ENCODE results near the gene HRH2. TPM values are rescaled to one million over a fixed set of nuclear protein-coding genes. Genes with fewer than 3 reads are reported as not detected.

The HRH2 gene
- total and polyA plus RNA-seq, 4 experiments from 2014 or later, result 0.63 to 5.2 (median 4.1) TPM

- ChIA-PET CTCF (ENCODE audit: partially characterized antibody) (no interaction called here), POLR2A (ENCODE audit: partially characterized antibody) (no interaction called here)
- no peaks in the 10 kb centered on the region for H3K27me3 ChIP-seq (ENCODE audit: insufficient read depth, low read length)
- Mint-ChIP-seq H3K4me1 (peaks cover 0 to 2% (median 0%) of the 10 kb centered on the region in 4 donors), H3K27me3 (peaks cover 2% of the 10 kb centered on the region in 2 donors), H3K27ac (no peak overlapping the region), H3K4me3 (no peak overlapping the region), H3K9me3 (peaks cover 4 to 31% (median 17%) of the 10 kb centered on the region in 8 donors), H3K36me3 (peaks cover 2 to 10% of the 10 kb centered on the region in 2 donors)
- no peaks in the 10 kb centered on the region for H3K9me3 ChIP-seq (ENCODE audit: control insufficient read depth in 1 of 2, low read length in 2 of 2)
- no peak overlapping the region for H3K27ac ChIP-seq (ENCODE audit: low read depth, low read length)
- no peak for DNase-seq
- H3K36me3 ChIP-seq (ENCODE audit: insufficient read depth, low read length), result no peaks in the 10 kb centered on the region
- intact Hi-C loops (cut with micrococcal nuclease), result no loop called here
- no peak overlapping the region for H3K4me3 ChIP-seq (ENCODE audit: low read length in 2 of 2)
- H3K4me1 ChIP-seq (ENCODE audit: insufficient read depth, low read length), result no peaks in the 10 kb centered on the region
These were observed 30.1 kb upstream of the HRH2 start for GRCh38 chr5:175627739-175628138.

- peaks cover 0 to 2% (median 0%) of the 10 kb centered on the region in 4 donors for H3K4me1 Mint-ChIP-seq
- peaks cover 2 to 10% of the 10 kb centered on the region in 2 donors for H3K36me3 Mint-ChIP-seq
- peaks cover 4 to 31% (median 17%) of the 10 kb centered on the region in 8 donors for H3K9me3 Mint-ChIP-seq
- no peaks in the 10 kb centered on the region for H3K4me1 ChIP-seq (ENCODE audit: insufficient read depth, low read length)
- H3K27me3 ChIP-seq (ENCODE audit: insufficient read depth, low read length), result no peaks in the 10 kb centered on the region
- intact Hi-C loops (cut with micrococcal nuclease), result no loop called here
- no peak overlapping the region for H3K27ac ChIP-seq (ENCODE audit: low read depth, low read length)
- H3K9me3 ChIP-seq (ENCODE audit: control insufficient read depth in 1 of 2, low read length in 2 of 2), result no peaks in the 10 kb centered on the region
- no peaks in the 10 kb centered on the region for H3K36me3 ChIP-seq (ENCODE audit: insufficient read depth, low read length)
- POLR2A ChIA-PET (ENCODE audit: partially characterized antibody), result no interaction called here
- DNase-seq, result no peak
- H3K27me3 Mint-ChIP-seq, result no peaks in the 10 kb centered on the region
- no peak overlapping the region for H3K4me3 Mint-ChIP-seq
- CTCF ChIA-PET (ENCODE audit: partially characterized antibody), result no interaction called here
- no peak overlapping the region for H3K27ac Mint-ChIP-seq
- H3K4me3 ChIP-seq (ENCODE audit: low read length in 2 of 2), result no peak overlapping the region
These were observed 29.2 kb upstream of the HRH2 start for GRCh38 chr5:175628668-175629067.

DNA sequence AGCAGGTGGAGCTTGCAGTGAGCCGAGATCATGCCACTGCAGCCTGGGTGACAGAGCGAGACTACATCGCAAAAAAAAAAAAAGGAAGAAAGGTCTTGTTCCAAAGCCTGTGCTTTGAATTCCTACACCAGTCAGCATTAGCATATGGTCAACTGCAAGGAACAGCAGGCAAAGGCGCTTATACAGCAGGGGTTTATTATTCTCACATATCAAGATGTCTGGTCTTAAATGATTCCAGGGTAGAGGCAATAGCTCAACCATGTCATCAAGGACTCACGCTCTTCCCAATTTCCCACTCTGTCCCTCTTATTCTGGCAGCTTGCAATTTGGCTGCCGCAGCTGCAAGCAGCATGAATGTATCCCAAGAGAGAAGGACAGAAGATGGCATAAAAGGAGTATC, 28.6 kb upstream of the HRH2 start:
- H3K9me3 ChIP-seq (ENCODE audit: control insufficient read depth in 1 of 2, low read length in 2 of 2), result no peaks in the 10 kb centered on the region
- H3K9me3 Mint-ChIP-seq, result peaks cover 4 to 31% (median 17%) of the 10 kb centered on the region in 8 donors
- H3K27me3 Mint-ChIP-seq, result no peaks in the 10 kb centered on the region
- no peaks in the 10 kb centered on the region for H3K36me3 ChIP-seq (ENCODE audit: insufficient read depth, low read length)
- ChIA-PET POLR2A (ENCODE audit: partially characterized antibody) (no interaction called here), CTCF (ENCODE audit: partially characterized antibody) (no interaction called here)
- peaks cover 2 to 10% of the 10 kb centered on the region in 2 donors for H3K36me3 Mint-ChIP-seq
- no peaks in the 10 kb centered on the region for H3K27me3 ChIP-seq (ENCODE audit: insufficient read depth, low read length)
- no peak overlapping the region for H3K27ac Mint-ChIP-seq
- intact Hi-C loops (cut with micrococcal nuclease), result no loop called here
- no peak overlapping the region for H3K4me3 ChIP-seq (ENCODE audit: low read length in 2 of 2)
- H3K4me1 ChIP-seq (ENCODE audit: insufficient read depth, low read length), result no peaks in the 10 kb centered on the region
- H3K27ac ChIP-seq (ENCODE audit: low read depth, low read length), result no peak overlapping the region
- peaks cover 0 to 2% (median 0%) of the 10 kb centered on the region in 4 donors for H3K4me1 Mint-ChIP-seq
- no peak for DNase-seq
- no peak overlapping the region for H3K4me3 Mint-ChIP-seq

DNA sequence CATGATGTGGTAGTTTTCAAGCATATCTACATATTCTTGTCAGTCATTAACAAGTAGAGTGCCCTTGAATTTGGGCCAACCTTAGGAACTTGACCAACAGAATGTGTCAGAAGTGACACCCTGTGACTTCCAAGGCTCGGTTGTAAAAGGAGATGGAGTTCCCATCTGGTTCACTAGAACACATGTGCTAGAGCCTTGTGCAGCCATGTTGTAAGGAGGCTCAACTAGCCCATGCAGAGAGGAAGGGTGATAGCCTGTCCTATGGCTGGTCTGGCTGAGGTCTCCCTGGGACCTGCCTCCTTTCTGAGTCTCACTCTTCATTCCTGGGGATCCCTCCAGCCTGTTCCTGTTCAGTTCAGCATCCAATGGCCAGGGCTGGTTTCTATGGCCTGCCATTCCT, 28.1 kb upstream of the HRH2 start:
- no peaks in the 10 kb centered on the region for H3K27me3 Mint-ChIP-seq
- intact Hi-C loops (cut with micrococcal nuclease), result no loop called here
- no peak overlapping the region for H3K27ac ChIP-seq (ENCODE audit: low read depth, low read length)
- H3K4me3 ChIP-seq (ENCODE audit: low read length in 2 of 2), result no peak overlapping the region
- peaks cover 4 to 31% (median 17%) of the 10 kb centered on the region in 8 donors for H3K9me3 Mint-ChIP-seq
- H3K27me3 ChIP-seq (ENCODE audit: insufficient read depth, low read length), result no peaks in the 10 kb centered on the region
- no peak overlapping the region for H3K4me3 Mint-ChIP-seq
- DNase-seq, result no peak
- CTCF ChIA-PET (ENCODE audit: partially characterized antibody), result no interaction called here
- H3K4me1 Mint-ChIP-seq, result peaks cover 0 to 2% (median 0%) of the 10 kb centered on the region in 4 donors
- H3K9me3 ChIP-seq (ENCODE audit: control insufficient read depth in 1 of 2, low read length in 2 of 2), result no peaks in the 10 kb centered on the region
- no peaks in the 10 kb centered on the region for H3K36me3 ChIP-seq (ENCODE audit: insufficient read depth, low read length)
- H3K27ac Mint-ChIP-seq, result no peak overlapping the region
- H3K36me3 Mint-ChIP-seq, result peaks cover 2 to 10% of the 10 kb centered on the region in 2 donors
- POLR2A ChIA-PET (ENCODE audit: partially characterized antibody), result no interaction called here
- no peaks in the 10 kb centered on the region for H3K4me1 ChIP-seq (ENCODE audit: insufficient read depth, low read length)

DNA sequence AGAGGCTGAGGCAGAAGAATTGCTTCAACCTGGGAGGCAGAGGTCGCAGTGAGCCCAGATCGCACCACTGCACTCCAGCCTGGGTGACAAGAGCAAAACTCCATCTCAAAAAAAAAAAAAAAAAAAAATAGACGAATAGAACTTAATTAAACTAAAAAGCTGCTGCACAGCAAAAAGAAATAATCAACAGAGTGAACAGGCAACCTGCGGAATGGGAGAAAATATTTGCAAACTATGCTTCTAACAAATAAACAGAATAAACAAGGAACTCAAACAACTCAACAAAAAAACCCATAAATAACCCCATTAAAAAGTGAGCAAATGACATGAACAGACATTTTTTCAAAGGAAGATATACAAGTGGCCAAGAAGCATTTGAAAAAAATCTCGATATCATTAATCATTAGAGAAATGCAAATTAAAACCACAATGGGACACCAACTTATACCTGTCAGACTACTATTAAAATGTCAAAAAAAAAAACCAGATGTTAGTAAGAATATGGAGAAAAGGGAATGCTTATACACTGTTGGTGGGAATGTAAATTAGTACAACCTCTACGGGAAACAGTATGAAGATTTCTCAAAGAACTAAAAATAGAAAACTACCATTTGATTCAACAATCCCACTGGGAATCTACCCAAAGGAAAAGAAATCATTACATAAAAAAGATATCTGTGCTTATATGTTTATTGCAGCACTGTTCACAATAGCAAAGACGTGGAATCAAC, 21.9 kb upstream of the HRH2 start:
- DNase-seq, result no peak
- intact Hi-C loops (cut with micrococcal nuclease), result no loop called here
- H3K27ac Mint-ChIP-seq, result no peak overlapping the region
- Histone ChIP-seq H3K4me3 (ENCODE audit: low read length in 2 of 2) (no peak overlapping the region), H3K36me3 (ENCODE audit: insufficient read depth, low read length) (no peaks in the 10 kb centered on the region), H3K4me1 (ENCODE audit: insufficient read depth, low read length) (peaks cover 16% of the 10 kb centered on the region), H3K9me3 (ENCODE audit: control insufficient read depth in 1 of 2, low read length in 2 of 2) (no peaks in the 10 kb centered on the region), H3K27ac (ENCODE audit: low read depth, low read length) (no peak overlapping the region), H3K27me3 (ENCODE audit: insufficient read depth, low read length) (no peaks in the 10 kb centered on the region)
- ChIA-PET POLR2A (ENCODE audit: partially characterized antibody) (no interaction called here), CTCF (ENCODE audit: partially characterized antibody) (no interaction called here)
- no peak overlapping the region for H3K4me3 Mint-ChIP-seq
- peaks cover 0 to 2% (median 0%) of the 10 kb centered on the region in 8 donors for H3K9me3 Mint-ChIP-seq
- H3K27me3 Mint-ChIP-seq, result peaks cover 0 to 1% of the 10 kb centered on the region in 2 donors
- peaks cover 11 to 21% (median 15%) of the 10 kb centered on the region in 4 donors for H3K4me1 Mint-ChIP-seq
- H3K36me3 Mint-ChIP-seq, result no peaks in the 10 kb centered on the region

- POLR2A ChIA-PET (ENCODE audit: partially characterized antibody), result no interaction called here
These were observed 19.6 kb upstream of the HRH2 start for GRCh38 chr5:175638305-175638704.

DNA sequence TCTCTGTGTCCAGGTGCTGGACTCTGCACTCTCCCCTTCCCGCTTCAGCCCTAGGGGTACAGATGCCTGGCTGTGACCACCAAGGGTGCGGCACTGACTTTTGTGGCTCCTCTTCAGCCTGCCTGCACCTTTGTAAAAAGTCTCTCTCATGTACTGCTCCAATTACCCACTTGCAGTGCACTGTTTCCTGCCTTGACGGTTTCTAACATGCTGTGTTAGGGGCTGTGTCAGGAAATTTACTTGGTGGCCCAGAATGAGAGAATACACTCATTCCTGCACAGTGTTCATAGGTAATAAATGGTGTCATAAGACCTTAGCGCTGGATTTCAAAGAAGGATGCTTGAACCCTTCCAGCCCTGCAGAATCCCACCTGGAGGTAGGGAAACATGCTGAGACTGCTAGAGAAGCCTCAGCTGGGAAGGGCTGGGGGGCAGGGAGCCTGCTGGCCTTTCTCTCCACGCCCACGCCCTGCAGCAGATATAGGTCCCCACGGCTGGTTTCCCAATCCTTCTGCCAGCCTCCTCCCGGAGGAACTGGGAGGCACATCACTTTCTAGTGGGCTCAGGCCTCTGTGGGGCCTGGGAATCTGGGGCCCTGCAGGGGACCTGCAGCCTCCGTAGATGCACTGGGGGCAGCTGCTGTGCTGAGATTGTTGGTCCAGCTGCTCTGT, 17.6 kb upstream of the HRH2 start:
- Histone ChIP-seq H3K27ac (ENCODE audit: low read depth, low read length) (no peak overlapping the region), H3K36me3 (ENCODE audit: insufficient read depth, low read length) (no peaks in the 10 kb centered on the region), H3K4me1 (ENCODE audit: insufficient read depth, low read length) (peaks cover 16% of the 10 kb centered on the region), H3K4me3 (ENCODE audit: low read length in 2 of 2) (no peak overlapping the region), H3K9me3 (ENCODE audit: control insufficient read depth in 1 of 2, low read length in 2 of 2) (no peaks in the 10 kb centered on the region), H3K27me3 (ENCODE audit: insufficient read depth, low read length) (no peaks in the 10 kb centered on the region)
- H3K4me3 Mint-ChIP-seq, result peak overlapping the region in 5 of 8 donors; percentile 14 to 67 (median 47)
- intact Hi-C loops (cut with micrococcal nuclease), result no loop called here
- CTCF ChIA-PET (ENCODE audit: partially characterized antibody), result no interaction called here
- DNase-seq, result no peak
- POLR2A ChIA-PET (ENCODE audit: partially characterized antibody), result no interaction called here
- H3K27me3 Mint-ChIP-seq, result peaks cover 0 to 1% of the 10 kb centered on the region in 2 donors
- peak overlapping the region in 2 of 7 donors; percentile 12 to 70 for H3K27ac Mint-ChIP-seq
- peaks cover 11 to 25% (median 17%) of the 10 kb centered on the region in 4 donors for H3K4me1 Mint-ChIP-seq
- H3K36me3 Mint-ChIP-seq, result no peaks in the 10 kb centered on the region
- peaks cover 0 to 2% (median 0%) of the 10 kb centered on the region in 8 donors for H3K9me3 Mint-ChIP-seq

More at GRCh38 chr5:175638305-175638704, 19.6 kb upstream of the HRH2 start:
- no peak for DNase-seq
- Mint-ChIP-seq H3K27me3 (peaks cover 0 to 1% of the 10 kb centered on the region in 2 donors), H3K27ac (no peak overlapping the region), H3K4me3 (no peak overlapping the region), H3K9me3 (peaks cover 0 to 2% (median 0%) of the 10 kb centered on the region in 8 donors), H3K36me3 (no peaks in the 10 kb centered on the region), H3K4me1 (peaks cover 11 to 25% (median 17%) of the 10 kb centered on the region in 4 donors)
- Histone ChIP-seq H3K36me3 (ENCODE audit: insufficient read depth, low read length) (no peaks in the 10 kb centered on the region), H3K9me3 (ENCODE audit: control insufficient read depth in 1 of 2, low read length in 2 of 2) (no peaks in the 10 kb centered on the region), H3K27ac (ENCODE audit: low read depth, low read length) (no peak overlapping the region), H3K4me3 (ENCODE audit: low read length in 2 of 2) (no peak overlapping the region), H3K27me3 (ENCODE audit: insufficient read depth, low read length) (no peaks in the 10 kb centered on the region), H3K4me1 (ENCODE audit: insufficient read depth, low read length) (peaks cover 16% of the 10 kb centered on the region)
- CTCF ChIA-PET (ENCODE audit: partially characterized antibody), result interaction anchor here (1.3 kb wide), 1 partner anchor 104 kb away, joined by 4 read pairs; no protein-coding TSS in a partner anchor
- intact Hi-C loops (cut with micrococcal nuclease), result no loop called here
